ENCODE measurements around the gene EMC10. TPM values are rescaled to one million over a fixed set of nuclear protein-coding genes. Genes with fewer than 3 reads are reported as not detected.

Gene EMC10
- polyA plus RNA-seq, 1 of the 3 experiments (the other 2 are of a cell fraction), result 218 TPM

- Histone ChIP-seq H3K4me3 (ENCODE audit: low read depth in 2 of 2, low read length in 1 of 2) (no peak overlapping the region), H3K36me3 (replicated peaks in 1 of 2; ENCODE audit: control insufficient read depth in 1 of 2, insufficient read depth in 2 of 2, low read length in 1 of 2) (no peaks in the 10 kb centered on the region), H3K9me3 (no peaks in the 10 kb centered on the region), H3K9me2 (no peaks in the 10 kb centered on the region), H3K27me3 (ENCODE audit: insufficient read depth) (peaks cover 5% of the 10 kb centered on the region; the same call in 1 of the 2 replicates), H2AFZ (ENCODE audit: low read depth) (no peak overlapping the region), H4K20me1 (ENCODE audit: insufficient read depth) (no peaks in the 10 kb centered on the region), H3K9ac (no peak overlapping the region), H3F3A (replicated peaks; ENCODE audit: insufficient read depth) (no peaks in the 10 kb centered on the region), H3K79me2 (ENCODE audit: insufficient read depth) (no peaks in the 10 kb centered on the region), H3K4me1 (ENCODE audit: control insufficient read depth in 1 of 2, insufficient read depth in 2 of 2, low read depth in 1 of 2, low read length in 1 of 2) (peaks cover 0 to 4% of the 10 kb centered on the region in 2 experiments; a peak in 1 of 4 replicates), H3K4me2 (no peak overlapping the region), H3K27ac (ENCODE audit: low read depth in 2 of 2, low read length in 1 of 2) (no peak overlapping the region)
- CTCF ChIA-PET, result no interaction called here
- DNase-seq, result no peak
- POLR2A ChIA-PET, result no interaction called here
- TF ChIP-seq MEF2A (IDR thresholded peaks at IDR 0.05; ENCODE audit: borderline replicate concordance, low read depth) (no peak), USF1 (IDR thresholded peaks at IDR 0.05; ENCODE audit: borderline replicate concordance, low read depth) (no peak), SIN3A (IDR thresholded peaks at IDR 0.05; ENCODE audit: borderline replicate concordance, low read depth, low read length) (no peak)
- 51% methylated on average over 5 of the region's 5 CpGs for WGBS (ENCODE audit: low lambda C conversion rate)
Observed at GRCh38 chr19:50495020-50495531, 18.8 kb downstream of the EMC10 start.

DNA sequence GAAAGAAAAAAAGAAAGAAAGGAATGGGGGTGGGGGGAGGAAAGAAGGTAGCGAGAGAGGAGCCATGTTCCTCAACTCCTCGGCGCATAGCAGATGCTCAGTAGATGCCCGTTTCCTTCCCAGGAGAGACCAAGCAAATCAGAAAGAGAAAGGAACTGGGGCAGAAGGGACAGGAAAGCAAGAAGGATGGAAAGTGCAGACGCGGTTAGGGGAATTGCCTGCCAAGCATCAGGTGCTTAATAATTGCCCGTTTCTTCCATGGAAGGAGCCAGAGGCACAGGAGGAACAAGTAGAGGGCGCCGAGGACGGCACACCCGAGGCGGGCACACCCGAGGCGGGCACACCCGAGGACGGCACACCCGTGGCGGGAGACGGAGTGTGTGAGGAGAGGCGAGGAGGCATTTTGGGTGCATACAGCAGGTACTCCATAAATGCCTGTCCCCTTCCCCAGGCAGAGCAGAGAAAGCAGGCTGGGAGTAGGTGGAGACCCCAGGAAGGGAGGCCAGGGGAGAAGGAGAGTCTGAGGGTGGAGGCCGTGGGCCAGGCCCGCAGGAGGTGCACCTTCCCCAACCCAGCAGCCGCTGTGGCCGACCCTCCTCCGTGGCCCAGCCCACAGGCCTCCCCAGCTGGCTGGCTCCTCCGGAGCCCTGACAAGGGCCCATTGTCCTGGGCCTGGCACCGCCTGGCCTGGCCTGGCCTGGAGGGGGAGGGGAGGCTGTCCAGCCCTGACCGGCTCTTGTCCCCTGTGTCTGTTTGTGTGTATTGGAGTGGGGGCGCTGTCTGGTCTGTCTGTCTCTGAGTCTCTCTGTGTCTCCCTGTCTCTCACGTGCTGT is 20.1 kb downstream of the EMC10 start:
- H3K27me3 ChIP-seq (ENCODE audit: insufficient read depth), result peaks cover 5% of the 10 kb centered on the region; the same call in 1 of the 2 replicates
- H3K9me2 ChIP-seq, result no peaks in the 10 kb centered on the region
- no peaks in the 10 kb centered on the region for H3F3A ChIP-seq (replicated peaks; ENCODE audit: insufficient read depth)
- H3K4me3 ChIP-seq (ENCODE audit: low read depth in 2 of 2, low read length in 1 of 2), result no peak overlapping the region
- TF ChIP-seq RFX5 (IDR thresholded peaks at IDR 0.05; ENCODE audit: low read length), result no peak
- TF ChIP-seq FOXJ3 (CRISPR knock-in tag; IDR thresholded peaks at IDR 0.05), result no peak
- TF ChIP-seq NRF1 (IDR thresholded peaks at IDR 0.05; ENCODE audit: low read depth, low read length), result no peak
- TF ChIP-seq PBX3 (IDR thresholded peaks at IDR 0.05), result no peak
- TF ChIP-seq, protein P1, sequence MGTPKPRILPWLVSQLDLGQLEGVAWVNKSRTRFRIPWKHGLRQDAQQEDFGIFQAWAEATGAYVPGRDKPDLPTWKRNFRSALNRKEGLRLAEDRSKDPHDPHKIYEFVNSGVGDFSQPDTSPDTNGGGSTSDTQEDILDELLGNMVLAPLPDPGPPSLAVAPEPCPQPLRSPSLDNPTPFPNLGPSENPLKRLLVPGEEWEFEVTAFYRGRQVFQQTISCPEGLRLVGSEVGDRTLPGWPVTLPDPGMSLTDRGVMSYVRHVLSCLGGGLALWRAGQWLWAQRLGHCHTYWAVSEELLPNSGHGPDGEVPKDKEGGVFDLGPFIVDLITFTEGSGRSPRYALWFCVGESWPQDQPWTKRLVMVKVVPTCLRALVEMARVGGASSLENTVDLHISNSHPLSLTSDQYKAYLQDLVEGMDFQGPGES (IDR thresholded peaks at IDR 0.05; ENCODE audit: low read depth, low read length), result no peak
- TF ChIP-seq, protein P2, sequence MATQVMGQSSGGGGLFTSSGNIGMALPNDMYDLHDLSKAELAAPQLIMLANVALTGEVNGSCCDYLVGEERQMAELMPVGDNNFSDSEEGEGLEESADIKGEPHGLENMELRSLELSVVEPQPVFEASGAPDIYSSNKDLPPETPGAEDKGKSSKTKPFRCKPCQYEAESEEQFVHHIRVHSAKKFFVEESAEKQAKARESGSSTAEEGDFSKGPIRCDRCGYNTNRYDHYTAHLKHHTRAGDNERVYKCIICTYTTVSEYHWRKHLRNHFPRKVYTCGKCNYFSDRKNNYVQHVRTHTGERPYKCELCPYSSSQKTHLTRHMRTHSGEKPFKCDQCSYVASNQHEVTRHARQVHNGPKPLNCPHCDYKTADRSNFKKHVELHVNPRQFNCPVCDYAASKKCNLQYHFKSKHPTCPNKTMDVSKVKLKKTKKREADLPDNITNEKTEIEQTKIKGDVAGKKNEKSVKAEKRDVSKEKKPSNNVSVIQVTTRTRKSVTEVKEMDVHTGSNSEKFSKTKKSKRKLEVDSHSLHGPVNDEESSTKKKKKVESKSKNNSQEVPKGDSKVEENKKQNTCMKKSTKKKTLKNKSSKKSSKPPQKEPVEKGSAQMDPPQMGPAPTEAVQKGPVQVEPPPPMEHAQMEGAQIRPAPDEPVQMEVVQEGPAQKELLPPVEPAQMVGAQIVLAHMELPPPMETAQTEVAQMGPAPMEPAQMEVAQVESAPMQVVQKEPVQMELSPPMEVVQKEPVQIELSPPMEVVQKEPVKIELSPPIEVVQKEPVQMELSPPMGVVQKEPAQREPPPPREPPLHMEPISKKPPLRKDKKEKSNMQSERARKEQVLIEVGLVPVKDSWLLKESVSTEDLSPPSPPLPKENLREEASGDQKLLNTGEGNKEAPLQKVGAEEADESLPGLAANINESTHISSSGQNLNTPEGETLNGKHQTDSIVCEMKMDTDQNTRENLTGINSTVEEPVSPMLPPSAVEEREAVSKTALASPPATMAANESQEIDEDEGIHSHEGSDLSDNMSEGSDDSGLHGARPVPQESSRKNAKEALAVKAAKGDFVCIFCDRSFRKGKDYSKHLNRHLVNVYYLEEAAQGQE (IDR thresholded peaks at IDR 0.05; ENCODE audit: low read depth, low read length), result no peak
- no peak for TF ChIP-seq ELF1 (IDR thresholded peaks at IDR 0.05)
- TF ChIP-seq JUND (IDR thresholded peaks at IDR 0.05), result no peak
- no peak for TF ChIP-seq MEF2A (IDR thresholded peaks at IDR 0.05; ENCODE audit: borderline replicate concordance, low read depth)
- H3K36me3 ChIP-seq (replicated peaks in 1 of 2; ENCODE audit: control insufficient read depth in 1 of 2, insufficient read depth in 2 of 2, low read length in 1 of 2), result no peaks in the 10 kb centered on the region
- H4K20me1 ChIP-seq (ENCODE audit: insufficient read depth), result no peaks in the 10 kb centered on the region
- H3K4me2 ChIP-seq, result no peak overlapping the region
- peaks cover 0 to 7% of the 10 kb centered on the region in 2 experiments; a peak in 1 of 4 replicates for H3K4me1 ChIP-seq (ENCODE audit: control insufficient read depth in 1 of 2, insufficient read depth in 2 of 2, low read depth in 1 of 2, low read length in 1 of 2)
- peak; percentile 69 for DNase-seq
- no peaks in the 10 kb centered on the region for H3K79me2 ChIP-seq (ENCODE audit: insufficient read depth)
- no peaks in the 10 kb centered on the region for H3K9me3 ChIP-seq
- H3K27ac ChIP-seq (ENCODE audit: low read depth in 2 of 2, low read length in 1 of 2), result no peak overlapping the region
- POLR2A ChIA-PET, result no interaction called here
- H3K9ac ChIP-seq, result no peak overlapping the region
- WGBS (ENCODE audit: low lambda C conversion rate), result 79% methylated on average over 22 of the region's 30 CpGs
- H2AFZ ChIP-seq (ENCODE audit: low read depth), result no peak overlapping the region
- CTCF ChIA-PET, result interaction anchor here (0.8 to 1.5 kb wide), 4 partner anchors 40 to 128 kb away, joined by 3 to 8 read pairs (median 4); no protein-coding TSS in a partner anchor

Data from SK-N-SH (cell line).